GM23338 (cell line): ENCODE data around the gene AQP1.

Experiments used
- CREB1 ChIP-seq: fragments of 250-450 bp; sonication (Bioruptor Pico); IDR thresholded peaks from 2 replicates; pipeline ENCODE4 v1.5.0; 2020; ENCODE audit warnings: low read depth, mild to moderate bottlenecking, moderate library complexity
- ETS1 ChIP-seq: IDR thresholded peaks from 2 replicates; pipeline ENCODE4 v1.6.1; 2016; ENCODE audit warnings: antibody characterized with exemption
- EZH2 ChIP-seq: fragments of 200-600 bp; sonication (generic); IDR thresholded peaks from one replicate; pipeline ENCODE4 v1.8.0; 2017; ENCODE audit warnings: antibody characterized with exemption, mild to moderate bottlenecking, low read depth; ENCODE audit not compliant: unreplicated experiment
- EZH2phosphoT487 ChIP-seq: fragments of 200-600 bp; sonication (generic); IDR thresholded peaks from one replicate; pipeline ENCODE4 v1.8.1; 2018; ENCODE audit warnings: antibody characterized with exemption; ENCODE audit not compliant: unreplicated experiment
- JUNB ChIP-seq: IDR thresholded peaks from one replicate; pipeline ENCODE4 v1.6.1; 2016; ENCODE audit warnings: antibody characterized with exemption; ENCODE audit not compliant: unreplicated experiment
- POLR2AphosphoS5 ChIP-seq: IDR thresholded peaks from 2 replicates; pipeline ENCODE4 v1.6.1; 2016; ENCODE audit warnings: antibody characterized with exemption, low read depth
- REST ChIP-seq: IDR thresholded peaks from one replicate; pipeline ENCODE4 v1.6.1; 2018; ENCODE audit warnings: antibody characterized with exemption; ENCODE audit not compliant: unreplicated experiment
- ZNF114 ChIP-seq: fragments of 250-450 bp; sonication (Bioruptor Pico); IDR thresholded peaks from 2 replicates; pipeline ENCODE4 v1.5.0; 2020; ENCODE audit warnings: mild to moderate bottlenecking, moderate library complexity
- TF ChIP-seq, protein P1 (sequence below), 2 experiments: fragments of 200-600 bp in 1 of 2; sonication (generic) in 1 of 2; conservative IDR thresholded peaks; 2 replicates each; pipeline versions ENCODE4 v1.5.1 to v1.6.1; 2016 to 2017; ENCODE audit warnings: antibody characterized with exemption in 2 of 2, low read depth in 2 of 2, mild to moderate bottlenecking in 2 of 2, moderate library complexity in 1 of 2

DNA sequence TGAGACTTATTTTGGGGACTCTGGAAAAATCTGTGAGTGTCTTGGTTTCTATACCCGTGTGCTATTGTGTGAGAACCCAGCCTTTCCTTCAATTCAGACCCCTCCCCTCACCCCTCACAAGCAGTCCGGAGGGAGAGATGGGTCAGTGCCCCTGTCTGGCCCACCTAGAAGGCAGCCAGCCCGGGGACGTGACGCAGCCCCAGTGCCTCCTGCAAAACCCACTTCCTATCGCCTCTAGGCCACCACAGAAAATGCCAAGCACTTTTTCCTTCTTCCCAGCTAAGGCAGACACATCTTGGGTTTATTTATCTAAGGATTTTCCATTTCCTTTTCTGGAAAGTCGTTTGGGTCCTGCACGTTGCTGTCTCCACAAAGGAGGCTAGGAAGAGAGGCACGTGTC, 11.6 kb upstream of the AQP1 start:
- TF ChIP-seq EZH2phosphoT487 (no peak), JUNB (no peak), ZNF114 (CRISPR knock-in tag) (no peak), CREB1 (CRISPR knock-in tag) (no peak), REST (no peak), POLR2AphosphoS5 (no peak), EZH2 (no peak), ETS1 (no peak)
- TF ChIP-seq, protein P1, sequence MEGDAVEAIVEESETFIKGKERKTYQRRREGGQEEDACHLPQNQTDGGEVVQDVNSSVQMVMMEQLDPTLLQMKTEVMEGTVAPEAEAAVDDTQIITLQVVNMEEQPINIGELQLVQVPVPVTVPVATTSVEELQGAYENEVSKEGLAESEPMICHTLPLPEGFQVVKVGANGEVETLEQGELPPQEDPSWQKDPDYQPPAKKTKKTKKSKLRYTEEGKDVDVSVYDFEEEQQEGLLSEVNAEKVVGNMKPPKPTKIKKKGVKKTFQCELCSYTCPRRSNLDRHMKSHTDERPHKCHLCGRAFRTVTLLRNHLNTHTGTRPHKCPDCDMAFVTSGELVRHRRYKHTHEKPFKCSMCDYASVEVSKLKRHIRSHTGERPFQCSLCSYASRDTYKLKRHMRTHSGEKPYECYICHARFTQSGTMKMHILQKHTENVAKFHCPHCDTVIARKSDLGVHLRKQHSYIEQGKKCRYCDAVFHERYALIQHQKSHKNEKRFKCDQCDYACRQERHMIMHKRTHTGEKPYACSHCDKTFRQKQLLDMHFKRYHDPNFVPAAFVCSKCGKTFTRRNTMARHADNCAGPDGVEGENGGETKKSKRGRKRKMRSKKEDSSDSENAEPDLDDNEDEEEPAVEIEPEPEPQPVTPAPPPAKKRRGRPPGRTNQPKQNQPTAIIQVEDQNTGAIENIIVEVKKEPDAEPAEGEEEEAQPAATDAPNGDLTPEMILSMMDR (conservative IDR thresholded peaks at IDR 0.05; ENCODE audit: low read depth in 2 of 2), result no peak
